A673 (cell line): ENCODE measurements around the gene OLFML1. TPM values are rescaled to one million over a fixed set of nuclear protein-coding genes. Genes with fewer than 3 reads are reported as not detected.

Experiments
- BruUV-seq: library from RNA; stranded (reverse); fragments of 400-500 nt; replicated peaks from 2 replicates; lab custom pipeline; 2021; lab: Mats Ljungman, UMichigan
- CTCF ChIA-PET: fragments of 300-600 bp; sonication (Branson Sonifier 250); formaldehyde crosslinking; loops from one replicate; lab custom pipeline; 2022; ENCODE audit warnings: antibody characterized with exemption; lab: Charles Lee
- POLR2A ChIA-PET: fragments of 300-600 bp; sonication (Branson Sonifier 250); formaldehyde crosslinking; loops from one replicate; lab custom pipeline; 2022; ENCODE audit warnings: antibody characterized with exemption; ENCODE audit not compliant: low non-redundant PET; lab: Charles Lee
- DNase-seq: peaks from one replicate; pipeline ENCODE4 v3.0.0-alpha.2; 2015; ENCODE audit warnings: low spot score
- H3K27ac ChIP-seq: fragments of 200-600 bp; sonication (generic); 2 replicates; pipeline ENCODE4 v1.5.1; 2016; ENCODE audit warnings: mixed run types, low read depth, mild to moderate bottlenecking, mixed read lengths, antibody characterized with exemption, low read length; ENCODE audit not compliant: poor library complexity, severe bottlenecking
- H3K27me3 ChIP-seq: fragments of 200-600 bp; sonication (generic); replicated peaks from 2 replicates; pipeline ENCODE4 v1.6.1; 2017; ENCODE audit warnings: mixed run types, low read depth, mild to moderate bottlenecking, mixed read lengths, antibody characterized with exemption, low read length; ENCODE audit not compliant: insufficient read depth, poor library complexity
- H3K36me3 ChIP-seq: fragments of 200-600 bp; sonication (generic); 2 replicates; pipeline ENCODE4 v1.6.1; 2016; ENCODE audit warnings: mixed run types, mild to moderate bottlenecking, mixed read lengths, antibody characterized with exemption, low read length; ENCODE audit not compliant: insufficient read depth, poor library complexity, severe bottlenecking
- H3K4me1 ChIP-seq: fragments of 200-600 bp; sonication (generic); 2 replicates; pipeline ENCODE4 v1.6.1; 2017; ENCODE audit warnings: mixed run types, mild to moderate bottlenecking, mixed read lengths, antibody characterized with exemption, low read length; ENCODE audit not compliant: insufficient read depth, poor library complexity, severe bottlenecking
- H3K4me3 ChIP-seq: fragments of 200-600 bp; sonication (generic); 2 replicates; pipeline ENCODE4 v1.5.1; 2016; ENCODE audit warnings: low read depth, mixed run types, mild to moderate bottlenecking, mixed read lengths, low read length; ENCODE audit not compliant: poor library complexity, severe bottlenecking
- H3K9me3 ChIP-seq: fragments of 200-600 bp; sonication (generic); 2 replicates; pipeline ENCODE4 v1.6.1; 2016; ENCODE audit warnings: mixed run types, low read depth, mild to moderate bottlenecking, mixed read lengths, antibody characterized with exemption, low read length; ENCODE audit not compliant: poor library complexity, severe bottlenecking
- CTCF ChIP-seq: fragments of 300-800, 200-600 bp; sonication (generic); conservative IDR thresholded peaks from 2 replicates; pipeline ENCODE4 v1.5.1; 2017; ENCODE audit warnings: low read depth, mild to moderate bottlenecking, antibody characterized with exemption, low read length, moderate library complexity, mixed read lengths
- EZH2 ChIP-seq: fragments of 200-600 bp; sonication (generic); IDR thresholded peaks from 2 replicates; pipeline ENCODE4 v1.6.1; 2017; ENCODE audit warnings: borderline replicate concordance, low read depth, mild to moderate bottlenecking, mixed read lengths, antibody characterized with exemption, low read length; ENCODE audit not compliant: poor library complexity, severe bottlenecking
- intact Hi-C: fragments of 100-400 bp; cut with micrococcal nuclease; formaldehyde crosslinking; loops from one replicate; pipeline ENCODE4 v1.10.0; 2022; ENCODE audit not compliant: unreplicated experiment
- total RNA-seq: library from RNA; stranded (reverse); gene quantifications from 2 replicates; pipeline ENCODE4 v1.2.3, GENCODE V29; 2021

Gene OLFML1
- total RNA-seq, 1 experiment from 2014 or later = not detected

- BruUV-seq = no TSS peak
- POLR2A ChIA-PET = no interaction called here
These were observed 60.3 kb downstream of the OLFML1 start for GRCh38 chr11:7545611-7546010.

GRCh38 chr11:7546324-7546791, 61.1 kb downstream of the OLFML1 start:
- no peaks in the 10 kb centered on the region for H3K27me3 ChIP-seq
- TF ChIP-seq CTCF = no peak
- no peak for TF ChIP-seq EZH2
- no peak for DNase-seq
- H3K27ac ChIP-seq = no peak overlapping the region
- H3K4me1 ChIP-seq = no peaks in the 10 kb centered on the region
- intact Hi-C loops = no loop called here
- ChIA-PET POLR2A (no interaction called here), CTCF (no interaction called here)
- no peaks in the 10 kb centered on the region for H3K36me3 ChIP-seq
- H3K9me3 ChIP-seq = no peaks in the 10 kb centered on the region
- BruUV-seq = no TSS peak
- H3K4me3 ChIP-seq = no peak overlapping the region

More at GRCh38 chr11:7545611-7546010, 60.3 kb downstream of the OLFML1 start:
- no peaks in the 10 kb centered on the region for H3K27me3 ChIP-seq
- no peak for TF ChIP-seq EZH2
- no peak for TF ChIP-seq CTCF
- intact Hi-C loops = no loop called here
- no peaks in the 10 kb centered on the region for H3K36me3 ChIP-seq
- no peaks in the 10 kb centered on the region for H3K9me3 ChIP-seq
- H3K4me3 ChIP-seq = no peak overlapping the region
- no peaks in the 10 kb centered on the region for H3K4me1 ChIP-seq
- no peak for DNase-seq
- CTCF ChIA-PET = no interaction called here
- H3K27ac ChIP-seq = no peak overlapping the region

- no peak for TF ChIP-seq CTCF
- TF ChIP-seq EZH2 = no peak
- ChIA-PET POLR2A (no interaction called here), CTCF (no interaction called here)
- DNase-seq = no peak
- no peaks in the 10 kb centered on the region for H3K27me3 ChIP-seq
- H3K4me3 ChIP-seq = no peak overlapping the region
- H3K9me3 ChIP-seq = no peaks in the 10 kb centered on the region
- no peak overlapping the region for H3K27ac ChIP-seq
- no TSS peak for BruUV-seq
- no peaks in the 10 kb centered on the region for H3K36me3 ChIP-seq
- H3K4me1 ChIP-seq = no peaks in the 10 kb centered on the region
- intact Hi-C loops = no loop called here
These were observed 62.4 kb downstream of the OLFML1 start for GRCh38 chr11:7547687-7548086.
